Activated naive CD8-positive, alpha-beta T cell treated with anti-CD3 and anti-CD28 coated beads, Interleukin-2, amount 50 U/mL, for 24 hours (primary cell): ENCODE data around the gene AQP1.

Experiments
- ATAC-seq: fragments of 150-1000 bp; cut with Tn5 transposase; one replicate; pipeline ENCODE4 v1.10.0; 2021
- DNase-seq: peaks from one replicate; pipeline ENCODE4 v3.0.0; 2021
- H3K27ac Mint-ChIP-seq: one replicate; pipeline ENCODE4 v1.8.0; 2021; ENCODE audit warnings: mild to moderate bottlenecking, mixed read lengths
- H3K27me3 Mint-ChIP-seq: one replicate; pipeline ENCODE4 v1.8.0; 2021; ENCODE audit warnings: mixed read lengths
- H3K36me3 Mint-ChIP-seq: one replicate; pipeline ENCODE4 v1.8.0; 2021; ENCODE audit warnings: low read depth, mixed read lengths
- H3K4me1 Mint-ChIP-seq: one replicate; pipeline ENCODE4 v1.8.0; 2021; ENCODE audit warnings: mixed read lengths
- H3K4me3 Mint-ChIP-seq: one replicate; pipeline ENCODE4 v1.8.0; 2021; ENCODE audit warnings: mild to moderate bottlenecking, moderate library complexity, mixed read lengths
- H3K9me3 Mint-ChIP-seq: one replicate; pipeline ENCODE4 v1.8.0; 2021; ENCODE audit warnings: mixed read lengths

The AQP1 gene

GRCh38 chr7:30971440-30971839 is 59.8 kb downstream of the AQP1 start:
- no peak overlapping the region for H3K27ac Mint-ChIP-seq
- ATAC-seq, result no peak
- H3K4me1 Mint-ChIP-seq, result no peaks in the 10 kb centered on the region
- H3K36me3 Mint-ChIP-seq, result no peaks in the 10 kb centered on the region
- peaks cover 20% of the 10 kb centered on the region for H3K27me3 Mint-ChIP-seq
- no peak for DNase-seq
- H3K9me3 Mint-ChIP-seq, result no peaks in the 10 kb centered on the region
- H3K4me3 Mint-ChIP-seq, result no peak overlapping the region

- Mint-ChIP-seq H3K4me3 (no peak overlapping the region), H3K27ac (no peak overlapping the region), H3K36me3 (no peaks in the 10 kb centered on the region), H3K4me1 (no peaks in the 10 kb centered on the region), H3K9me3 (no peaks in the 10 kb centered on the region), H3K27me3 (peaks cover 22% of the 10 kb centered on the region)
- ATAC-seq, result no peak
- no peak for DNase-seq
Observed at GRCh38 chr7:30971840-30972563, 60.3 kb downstream of the AQP1 start.

- Mint-ChIP-seq H3K27ac (no peak overlapping the region), H3K4me3 (no peak overlapping the region), H3K9me3 (no peaks in the 10 kb centered on the region), H3K36me3 (no peaks in the 10 kb centered on the region), H3K4me1 (no peaks in the 10 kb centered on the region), H3K27me3 (peaks cover 25% of the 10 kb centered on the region)
- ATAC-seq (no peak), DNase-seq (no peak)
Observed at GRCh38 chr7:30973292-30973691, 61.6 kb downstream of the AQP1 start.

- Mint-ChIP-seq H3K4me3 (no peak overlapping the region), H3K27me3 (peaks cover 25% of the 10 kb centered on the region), H3K27ac (no peak overlapping the region), H3K4me1 (no peaks in the 10 kb centered on the region), H3K36me3 (no peaks in the 10 kb centered on the region), H3K9me3 (no peaks in the 10 kb centered on the region)
- no peak for DNase-seq
- no peak for ATAC-seq
Observed at GRCh38 chr7:30973791-30974604, 62.3 kb downstream of the AQP1 start.

GRCh38 chr7:30974605-30975255 is 63.1 kb downstream of the AQP1 start:
- no peak overlapping the region for H3K4me3 Mint-ChIP-seq
- DNase-seq, result peak; percentile 65
- H3K9me3 Mint-ChIP-seq, result no peaks in the 10 kb centered on the region
- no peak overlapping the region for H3K27ac Mint-ChIP-seq
- ATAC-seq, result peak; percentile 82
- H3K27me3 Mint-ChIP-seq, result peaks cover 25% of the 10 kb centered on the region
- no peaks in the 10 kb centered on the region for H3K4me1 Mint-ChIP-seq
- H3K36me3 Mint-ChIP-seq, result no peaks in the 10 kb centered on the region
